GM10248 (cell line): ENCODE data around the gene CNPPD1.

Experiments
- CTCF ChIA-PET: fragments of 300-600 bp; sonication (Branson Sonifier 250); formaldehyde crosslinking; extraction: SDS; loops from one replicate; lab custom pipeline; 2021; ENCODE audit warnings: antibody characterized with exemption; lab: Yijun Ruan, JAX
- POLR2A ChIA-PET: fragments of 350-650 bp; sonication (Branson Sonifier 250); formaldehyde crosslinking; extraction: SDS; loops from one replicate; lab custom pipeline; 2020; ENCODE audit warnings: antibody characterized with exemption; lab: Yijun Ruan, JAX
- DNase-seq: peaks from one replicate; pipeline ENCODE4 v3.0.0; 2012; ENCODE audit errors: extremely low spot score
- TF ChIP-seq, protein P1 (sequence below): IDR thresholded peaks from 2 replicates; pipeline ENCODE4 v1.5.1; 2012; ENCODE audit warnings: mild to moderate bottlenecking, low read depth; ENCODE audit errors: extremely low read depth, missing control alignments, control extremely low read depth

Gene CNPPD1

DNA sequence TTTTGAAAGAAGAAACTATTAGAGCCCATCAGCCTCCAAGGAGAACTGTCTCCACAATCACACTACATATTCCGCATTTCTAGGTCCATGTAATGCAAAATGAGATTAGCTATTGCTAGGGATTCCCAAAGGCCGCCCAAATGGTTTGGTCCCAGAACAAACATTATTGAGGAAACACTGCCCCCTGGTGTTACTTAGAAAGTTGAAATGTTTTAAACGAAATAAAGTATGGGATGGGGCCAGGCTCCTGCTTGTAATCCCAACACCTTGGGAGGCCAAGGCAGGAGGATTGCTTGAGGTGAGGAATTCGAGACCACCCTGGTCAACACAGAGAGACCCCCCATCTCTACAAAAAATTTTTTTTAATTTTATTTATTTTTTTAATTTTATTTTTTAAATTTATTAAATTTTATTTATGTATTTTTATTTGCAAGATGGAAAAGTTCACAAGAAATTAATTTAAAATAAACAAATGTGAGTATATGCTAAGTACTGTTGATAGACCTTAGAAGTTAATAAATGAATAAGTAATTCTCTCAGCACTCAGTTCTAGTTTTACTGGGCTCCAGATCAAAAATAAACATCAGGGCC lies 21.6 kb downstream of the CNPPD1 start:
- DNase-seq: peak; percentile 64
- ChIA-PET CTCF (interaction anchor here (0.6 to 17.8 kb wide), 49 partner anchors 8 to 374 kb away, joined by 3 to 260 read pairs (median 5); partner anchors contain the start of genes CRYBA2, IHH and ZFAND2B), POLR2A (no interaction called here)
- TF ChIP-seq, protein P1, sequence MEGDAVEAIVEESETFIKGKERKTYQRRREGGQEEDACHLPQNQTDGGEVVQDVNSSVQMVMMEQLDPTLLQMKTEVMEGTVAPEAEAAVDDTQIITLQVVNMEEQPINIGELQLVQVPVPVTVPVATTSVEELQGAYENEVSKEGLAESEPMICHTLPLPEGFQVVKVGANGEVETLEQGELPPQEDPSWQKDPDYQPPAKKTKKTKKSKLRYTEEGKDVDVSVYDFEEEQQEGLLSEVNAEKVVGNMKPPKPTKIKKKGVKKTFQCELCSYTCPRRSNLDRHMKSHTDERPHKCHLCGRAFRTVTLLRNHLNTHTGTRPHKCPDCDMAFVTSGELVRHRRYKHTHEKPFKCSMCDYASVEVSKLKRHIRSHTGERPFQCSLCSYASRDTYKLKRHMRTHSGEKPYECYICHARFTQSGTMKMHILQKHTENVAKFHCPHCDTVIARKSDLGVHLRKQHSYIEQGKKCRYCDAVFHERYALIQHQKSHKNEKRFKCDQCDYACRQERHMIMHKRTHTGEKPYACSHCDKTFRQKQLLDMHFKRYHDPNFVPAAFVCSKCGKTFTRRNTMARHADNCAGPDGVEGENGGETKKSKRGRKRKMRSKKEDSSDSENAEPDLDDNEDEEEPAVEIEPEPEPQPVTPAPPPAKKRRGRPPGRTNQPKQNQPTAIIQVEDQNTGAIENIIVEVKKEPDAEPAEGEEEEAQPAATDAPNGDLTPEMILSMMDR: peak; percentile 49

DNA sequence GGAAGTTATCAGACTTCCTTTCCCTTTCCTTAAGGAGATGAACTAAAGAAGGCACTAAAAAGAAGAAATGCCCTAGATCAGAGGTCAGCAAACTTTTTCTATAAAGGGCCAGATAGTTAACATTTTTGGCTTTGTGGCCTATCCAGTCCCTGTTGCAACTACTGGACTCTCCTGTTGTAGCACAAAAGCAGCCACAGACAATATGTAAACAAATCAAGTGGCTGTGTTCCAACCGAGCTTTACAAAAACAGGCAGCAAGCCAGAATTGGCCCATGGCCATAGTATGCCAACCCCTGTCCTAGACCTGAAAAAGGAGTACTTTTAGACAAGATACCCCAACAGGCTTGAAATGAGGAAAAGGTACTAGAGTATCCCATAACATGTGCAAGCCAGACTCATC lies 27.1 kb downstream of the CNPPD1 start:
- TF ChIP-seq, protein P1: no peak
- ChIA-PET POLR2A (no interaction called here), CTCF (interaction anchor here (0.8 to 17.8 kb wide), 10 partner anchors 10 to 149 kb away, joined by 3 to 260 read pairs (median 6); partner anchors contain the start of genes IHH and NHEJ1)
- DNase-seq: no peak

DNA sequence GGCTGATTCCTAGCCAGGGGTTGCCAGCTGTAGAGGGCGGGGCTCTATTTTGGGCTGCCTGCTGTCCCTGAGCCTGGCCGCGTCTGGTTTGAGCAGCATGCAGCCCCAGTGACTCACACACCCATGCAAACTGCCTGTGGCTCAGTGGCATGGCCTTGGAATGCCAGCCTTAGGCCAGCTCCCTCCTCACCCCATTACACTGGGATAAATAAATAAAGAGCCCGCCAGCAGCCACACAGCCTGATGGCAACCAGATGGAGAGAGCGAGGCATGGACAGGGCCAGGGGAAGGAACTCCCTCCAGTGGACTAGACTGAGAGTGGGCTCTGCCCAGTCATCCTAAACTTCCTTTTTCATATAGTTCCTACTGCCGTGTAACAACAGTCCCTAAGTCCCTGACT lies 34.4 kb downstream of the CNPPD1 start:
- POLR2A ChIA-PET: no interaction called here
- DNase-seq: no peak
- CTCF ChIA-PET: interaction anchor here (0.7 to 6.0 kb wide), 10 partner anchors 8 to 244 kb away, joined by 3 to 28 read pairs (median 3); no protein-coding TSS in a partner anchor
- TF ChIP-seq, protein P1: no peak

DNA sequence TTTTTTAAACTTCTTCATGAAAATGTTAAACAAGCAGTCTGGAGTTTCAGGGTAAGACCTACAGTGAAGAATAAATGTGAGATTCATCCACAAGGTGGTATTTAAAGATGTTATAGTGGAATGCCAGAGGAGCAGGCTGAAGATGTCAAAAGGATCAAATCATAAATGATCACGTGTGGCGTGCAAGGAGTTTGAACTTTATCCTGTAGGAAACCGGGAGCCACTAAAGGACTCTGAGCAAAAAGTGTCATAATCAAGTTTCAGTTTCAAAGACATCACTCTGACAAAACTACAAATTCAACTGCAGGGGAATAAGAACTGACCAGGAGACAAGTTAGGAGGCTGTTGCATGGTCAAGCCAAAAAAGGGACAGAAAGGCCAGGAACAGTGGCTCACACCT lies 36.0 kb downstream of the CNPPD1 start:
- POLR2A ChIA-PET: no interaction called here
- no peak for DNase-seq
- TF ChIP-seq, protein P1: no peak
- CTCF ChIA-PET: interaction anchor here (1.3 to 6.0 kb wide), 3 partner anchors 14 to 111 kb away, joined by 6 to 28 read pairs (median 8); no protein-coding TSS in a partner anchor

DNA sequence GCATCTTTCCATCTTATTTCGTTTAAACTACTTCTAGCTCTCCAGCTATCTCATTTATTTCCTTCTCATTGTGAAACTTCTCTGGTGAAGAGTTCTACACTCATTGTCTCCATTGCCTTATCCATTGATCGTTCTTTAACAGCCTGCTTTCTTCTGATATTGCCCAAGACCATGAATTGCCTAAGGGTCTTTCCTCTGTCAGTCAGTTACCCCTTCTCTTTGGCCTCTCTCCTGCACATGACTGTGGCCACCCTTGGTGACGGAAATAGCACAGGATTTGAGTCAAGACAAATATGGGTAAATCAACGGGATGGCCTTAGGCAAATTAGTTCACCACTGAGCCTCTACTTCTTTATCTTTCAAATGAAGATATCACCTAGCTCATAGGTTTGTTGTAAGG lies 42.7 kb downstream of the CNPPD1 start:
- TF ChIP-seq, protein P1: no peak
- CTCF ChIA-PET: interaction anchor here (0.8 to 8.4 kb wide), 8 partner anchors 9 to 161 kb away, joined by 3 to 90 read pairs (median 4); no protein-coding TSS in a partner anchor
- no peak for DNase-seq
- POLR2A ChIA-PET: no interaction called here

DNA sequence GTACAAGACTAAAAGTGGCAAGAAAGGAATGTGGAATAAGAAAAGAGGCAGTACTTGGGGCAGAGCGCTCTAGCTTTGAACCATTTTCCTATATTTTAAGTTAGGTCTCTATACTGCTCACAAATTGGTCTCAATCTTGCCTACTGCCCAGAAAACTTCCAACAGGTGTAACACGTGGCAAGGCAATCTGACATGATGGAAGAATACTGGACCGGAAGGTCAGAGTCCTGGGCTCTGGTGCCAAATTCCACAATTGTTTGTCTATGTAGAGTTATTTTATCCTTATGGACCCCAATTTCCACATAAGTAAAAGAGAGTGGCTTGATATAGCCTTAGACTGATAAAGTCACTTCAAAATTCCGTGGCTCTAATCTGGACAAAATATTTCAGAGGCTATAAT lies 45.0 kb downstream of the CNPPD1 start:
- no peak for DNase-seq
- TF ChIP-seq, protein P1: no peak
- ChIA-PET POLR2A (no interaction called here), CTCF (interaction anchor here (1.7 to 8.4 kb wide), 5 partner anchors 12 to 164 kb away, joined by 4 to 90 read pairs (median 10); no protein-coding TSS in a partner anchor)
